Astrocyte (in vitro differentiated cells and primary cell): Measurements from ENCODE around the gene ACOX3.

Experiments
- EZH2 ChIP-seq: IDR thresholded peaks from 2 replicates; pipeline ENCODE4 v1.6.1; 2012; ENCODE audit warnings: mild to moderate bottlenecking, low read length, inconsistent platforms; ENCODE audit not compliant: insufficient read depth
- TF ChIP-seq, protein P1 (sequence below): IDR thresholded peaks from 2 replicates; pipeline ENCODE4 v1.5.1; 2011; ENCODE audit warnings: low read depth, mild to moderate bottlenecking, inconsistent platforms, low read length, moderate library complexity; ENCODE audit not compliant: insufficient read depth

- TF ChIP-seq, protein P1, sequence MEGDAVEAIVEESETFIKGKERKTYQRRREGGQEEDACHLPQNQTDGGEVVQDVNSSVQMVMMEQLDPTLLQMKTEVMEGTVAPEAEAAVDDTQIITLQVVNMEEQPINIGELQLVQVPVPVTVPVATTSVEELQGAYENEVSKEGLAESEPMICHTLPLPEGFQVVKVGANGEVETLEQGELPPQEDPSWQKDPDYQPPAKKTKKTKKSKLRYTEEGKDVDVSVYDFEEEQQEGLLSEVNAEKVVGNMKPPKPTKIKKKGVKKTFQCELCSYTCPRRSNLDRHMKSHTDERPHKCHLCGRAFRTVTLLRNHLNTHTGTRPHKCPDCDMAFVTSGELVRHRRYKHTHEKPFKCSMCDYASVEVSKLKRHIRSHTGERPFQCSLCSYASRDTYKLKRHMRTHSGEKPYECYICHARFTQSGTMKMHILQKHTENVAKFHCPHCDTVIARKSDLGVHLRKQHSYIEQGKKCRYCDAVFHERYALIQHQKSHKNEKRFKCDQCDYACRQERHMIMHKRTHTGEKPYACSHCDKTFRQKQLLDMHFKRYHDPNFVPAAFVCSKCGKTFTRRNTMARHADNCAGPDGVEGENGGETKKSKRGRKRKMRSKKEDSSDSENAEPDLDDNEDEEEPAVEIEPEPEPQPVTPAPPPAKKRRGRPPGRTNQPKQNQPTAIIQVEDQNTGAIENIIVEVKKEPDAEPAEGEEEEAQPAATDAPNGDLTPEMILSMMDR: no peak
- TF ChIP-seq EZH2: no peak
Observed at GRCh38 chr4:8480221-8480620, 39.7 kb upstream of the ACOX3 start.
